ENCODE data around the gene OR9I1. TPM values are rescaled to one million over a fixed set of nuclear protein-coding genes. Genes with fewer than 3 reads are reported as not detected.

The OR9I1 gene
- total and polyA plus RNA-seq, 2 of the 4 experiments (the other 2 are of a cell fraction): not detected

- Histone ChIP-seq H4K5ac (ENCODE audit: low read depth, low read length) (no peak overlapping the region), H3K9ac (ENCODE audit: low read depth, low read length) (no peak overlapping the region), H3K27me3 (ENCODE audit: control insufficient read depth, insufficient read depth, low read length) (peaks cover 3% of the 10 kb centered on the region; the same call in 1 of the 2 replicates), H2BK20ac (ENCODE audit: low read depth, low read length) (no peak overlapping the region), H2BK120ac (ENCODE audit: low read depth, low read length) (no peak overlapping the region), H4K8ac (ENCODE audit: low read depth in 2 of 2, low read length in 2 of 2) (no peak overlapping the region), H4K91ac (ENCODE audit: insufficient read depth, low read depth, low read length) (no peak overlapping the region; the same call in 1 of the 2 replicates), H2BK15ac (ENCODE audit: low read depth, low read length) (no peak overlapping the region), H2AK9ac (replicated peaks; ENCODE audit: low read depth, low read length, poor library complexity) (no peak overlapping the region), H4K20me1 (ENCODE audit: insufficient read depth, low read length) (no peaks in the 10 kb centered on the region), H3K27ac (ENCODE audit: insufficient read depth, low read length) (no peak overlapping the region), H2AK5ac (ENCODE audit: low read depth, low read length) (no peak overlapping the region), H3K4me2 (ENCODE audit: low read depth, low read length) (no peak overlapping the region), H3K9me1 (ENCODE audit: insufficient read depth, low read length) (no peaks in the 10 kb centered on the region), H2BK5ac (ENCODE audit: low read depth, low read length, poor library complexity, severe bottlenecking) (no peak overlapping the region), H3K4me1 (ENCODE audit: control insufficient read depth, insufficient read depth, low read length) (no peaks in the 10 kb centered on the region), H2AFZ (replicated peaks; ENCODE audit: low read length, poor library complexity) (no peak overlapping the region), H3K4ac (ENCODE audit: low read depth, low read length) (no peak overlapping the region), H3K14ac (replicated peaks; ENCODE audit: low read depth, low read length) (no peak overlapping the region), H3K9me3 (ENCODE audit: control insufficient read depth, insufficient read depth, low read length) (no peaks in the 10 kb centered on the region; the same call in 1 of the 2 replicates), H3K56ac (ENCODE audit: extremely low read depth, insufficient read depth, low read length) (no peak overlapping the region), H3K18ac (ENCODE audit: low read depth, low read length) (no peak overlapping the region), H3K23ac (ENCODE audit: low read depth, low read length) (no peak overlapping the region), H3K79me1 (ENCODE audit: low read depth in 1 of 2, low read length in 2 of 2) (no peaks in the 10 kb centered on the region), H3K4me3 (ENCODE audit: insufficient read depth, low read depth, low read length) (no peak overlapping the region), H3K36me3 (ENCODE audit: control insufficient read depth, insufficient read depth, low read length) (no peaks in the 10 kb centered on the region)
- TF ChIP-seq NFE2L2 (IDR thresholded peaks at IDR 0.05; ENCODE audit: low read depth, low read length) (no peak), POLR2A (IDR thresholded peaks at IDR 0.05; ENCODE audit: low read depth, low read length) (no peak), MAFK (IDR thresholded peaks at IDR 0.05; ENCODE audit: low read depth, low read length) (no peak), RFX5 (IDR thresholded peaks at IDR 0.05; ENCODE audit: low read depth, low read length) (no peak), CEBPB (IDR thresholded peaks at IDR 0.05; ENCODE audit: low read depth, low read length) (no peak), RCOR1 (IDR thresholded peaks at IDR 0.05; ENCODE audit: insufficient replicate concordance, low read length) (no peak), CHD1 (IDR thresholded peaks at IDR 0.05; ENCODE audit: low read depth, low read length) (no peak), MXI1 (IDR thresholded peaks at IDR 0.05; ENCODE audit: borderline replicate concordance, low read depth, low read length) (no peak), FOS (IDR thresholded peaks at IDR 0.05; ENCODE audit: low read depth, low read length) (no peak), BHLHE40 (IDR thresholded peaks at IDR 0.05; ENCODE audit: low read depth, low read length) (no peak), MAZ (IDR thresholded peaks at IDR 0.05; ENCODE audit: borderline replicate concordance, low read depth, low read length) (no peak), SMC3 (IDR thresholded peaks at IDR 0.05; ENCODE audit: low read depth, low read length) (no peak), RAD21 (IDR thresholded peaks at IDR 0.05; ENCODE audit: low read length) (no peak)
- TF ChIP-seq, protein P1, sequence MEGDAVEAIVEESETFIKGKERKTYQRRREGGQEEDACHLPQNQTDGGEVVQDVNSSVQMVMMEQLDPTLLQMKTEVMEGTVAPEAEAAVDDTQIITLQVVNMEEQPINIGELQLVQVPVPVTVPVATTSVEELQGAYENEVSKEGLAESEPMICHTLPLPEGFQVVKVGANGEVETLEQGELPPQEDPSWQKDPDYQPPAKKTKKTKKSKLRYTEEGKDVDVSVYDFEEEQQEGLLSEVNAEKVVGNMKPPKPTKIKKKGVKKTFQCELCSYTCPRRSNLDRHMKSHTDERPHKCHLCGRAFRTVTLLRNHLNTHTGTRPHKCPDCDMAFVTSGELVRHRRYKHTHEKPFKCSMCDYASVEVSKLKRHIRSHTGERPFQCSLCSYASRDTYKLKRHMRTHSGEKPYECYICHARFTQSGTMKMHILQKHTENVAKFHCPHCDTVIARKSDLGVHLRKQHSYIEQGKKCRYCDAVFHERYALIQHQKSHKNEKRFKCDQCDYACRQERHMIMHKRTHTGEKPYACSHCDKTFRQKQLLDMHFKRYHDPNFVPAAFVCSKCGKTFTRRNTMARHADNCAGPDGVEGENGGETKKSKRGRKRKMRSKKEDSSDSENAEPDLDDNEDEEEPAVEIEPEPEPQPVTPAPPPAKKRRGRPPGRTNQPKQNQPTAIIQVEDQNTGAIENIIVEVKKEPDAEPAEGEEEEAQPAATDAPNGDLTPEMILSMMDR (conservative IDR thresholded peaks at IDR 0.05; ENCODE audit: low read depth, low read length): no peak
- TF ChIP-seq, protein P2, sequence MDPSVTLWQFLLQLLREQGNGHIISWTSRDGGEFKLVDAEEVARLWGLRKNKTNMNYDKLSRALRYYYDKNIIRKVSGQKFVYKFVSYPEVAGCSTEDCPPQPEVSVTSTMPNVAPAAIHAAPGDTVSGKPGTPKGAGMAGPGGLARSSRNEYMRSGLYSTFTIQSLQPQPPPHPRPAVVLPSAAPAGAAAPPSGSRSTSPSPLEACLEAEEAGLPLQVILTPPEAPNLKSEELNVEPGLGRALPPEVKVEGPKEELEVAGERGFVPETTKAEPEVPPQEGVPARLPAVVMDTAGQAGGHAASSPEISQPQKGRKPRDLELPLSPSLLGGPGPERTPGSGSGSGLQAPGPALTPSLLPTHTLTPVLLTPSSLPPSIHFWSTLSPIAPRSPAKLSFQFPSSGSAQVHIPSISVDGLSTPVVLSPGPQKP (IDR thresholded peaks at IDR 0.05; ENCODE audit: borderline replicate concordance, low read depth, low read length): no peak
- TF ChIP-seq, protein P3, sequence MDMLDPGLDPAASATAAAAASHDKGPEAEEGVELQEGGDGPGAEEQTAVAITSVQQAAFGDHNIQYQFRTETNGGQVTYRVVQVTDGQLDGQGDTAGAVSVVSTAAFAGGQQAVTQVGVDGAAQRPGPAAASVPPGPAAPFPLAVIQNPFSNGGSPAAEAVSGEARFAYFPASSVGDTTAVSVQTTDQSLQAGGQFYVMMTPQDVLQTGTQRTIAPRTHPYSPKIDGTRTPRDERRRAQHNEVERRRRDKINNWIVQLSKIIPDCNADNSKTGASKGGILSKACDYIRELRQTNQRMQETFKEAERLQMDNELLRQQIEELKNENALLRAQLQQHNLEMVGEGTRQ (IDR thresholded peaks at IDR 0.05; ENCODE audit: low read depth, low read length): no peak
- intact Hi-C loops (cut with micrococcal nuclease) (no loop called here), dilution Hi-C loops (cut with HindIII; ENCODE audit: low sequenced_read_pairs, unreplicated experiment) (no loop called here), in situ Hi-C loops (cut with MboI; ENCODE audit: low sequenced_read_pairs) (no loop called here)
- WGBS, 2 experiments (ENCODE audit: extremely low coverage in 2 of 2, insufficient read length in 1 of 2): 61% methylated on average over 2 of the region's 4 CpGs; no CpG with 5 or more reads in 1 of the 2 experiments
- ChIA-PET CTCF (no interaction called here), POLR2A (ENCODE audit: unreplicated experiment) (no interaction called here)
- BruUV-seq (replicated peaks): no TSS peak
- ATAC-seq (ENCODE audit: low read depth) (no peak), DNase-seq (no peak)
These were observed 39.1 kb upstream of the OR9I1 start for GRCh38 chr11:58164389-58164788.

All from IMR-90 (cell line).